ENCODE measurements around the gene MSRB3.

MSRB3 gene

GRCh38 chr12:65501093-65501621 lies 222.7 kb downstream of the MSRB3 start:
- DNase-seq: no peak

GRCh38 chr12:65501935-65502334 lies 223.5 kb downstream of the MSRB3 start:
- no peak for DNase-seq

- DNase-seq: no peak
Observed at GRCh38 chr12:65504417-65504816, 225.9 kb downstream of the MSRB3 start.

- no peak for DNase-seq
Observed at GRCh38 chr12:65505386-65506121, 227.1 kb downstream of the MSRB3 start.

GRCh38 chr12:65508276-65509035 lies 230.0 kb downstream of the MSRB3 start:
- DNase-seq: no peak

GRCh38 chr12:65510007-65510406 lies 231.5 kb downstream of the MSRB3 start:
- DNase-seq: no peak

- DNase-seq: no peak
Observed at GRCh38 chr12:65510584-65511050, 232.1 kb downstream of the MSRB3 start.

GRCh38 chr12:65511134-65511834 lies 232.8 kb downstream of the MSRB3 start:
- no peak for DNase-seq

- DNase-seq: no peak
Observed at GRCh38 chr12:65511912-65512311, 233.4 kb downstream of the MSRB3 start.
